Stimulated activated CD8-positive, alpha-beta memory T cell treated with anti-CD3 and anti-CD28 coated beads, Interleukin-7, amount 100 ng/mL, for 4 hours (primary cell): ENCODE measurements around the gene HERC6.
A peak's percentile ranks its signal among the peaks of the same experiment; 100 is the strongest.
"Not testable (repeated sequence)": the region's sequence is repeated elsewhere in the genome, so short reads cannot be mapped to it uniquely, and the experiment has no call there.

ENCODE experiments used
- DNase-seq, 2 donors: peaks; one replicate each; pipeline ENCODE4 v3.0.0-alpha.2; 2020; ENCODE audit warnings: low read depth in 2 of 2

HERC6 gene

GRCh38 chr4:88378691-88379559 is at the start of gene HERC6:
Gene HERC6 (plus strand): TSS chr4:88378852. CDS start chr4:88378922, 70 bp downstream.
- DNase-seq, result peak; percentile 60 to 75

GRCh38 chr4:88333741-88334405 is 44.8 kb upstream of the HERC6 start:
- no peak for DNase-seq

GRCh38 chr4:88335092-88335665 is 43.5 kb upstream of the HERC6 start:
- no peak for DNase-seq

- DNase-seq, result no peak
Observed at GRCh38 chr4:88341227-88342192, 37.1 kb upstream of the HERC6 start.

GRCh38 chr4:88346902-88347301 is 31.8 kb upstream of the HERC6 start:
- DNase-seq, result not testable (repeated sequence)

- not testable (repeated sequence) for DNase-seq
Observed at GRCh38 chr4:88348761-88349160, 29.9 kb upstream of the HERC6 start.

GRCh38 chr4:88350786-88351185 is 27.9 kb upstream of the HERC6 start:
- no peak for DNase-seq

GRCh38 chr4:88352062-88352740 is 26.5 kb upstream of the HERC6 start:
- DNase-seq, result no peak

- DNase-seq, result no peak
Observed at GRCh38 chr4:88353324-88353723, 25.3 kb upstream of the HERC6 start.

- no peak for DNase-seq
Observed at GRCh38 chr4:88356771-88357170, 21.9 kb upstream of the HERC6 start.

- DNase-seq, result no peak
Observed at GRCh38 chr4:88357262-88357661, 21.4 kb upstream of the HERC6 start.

GRCh38 chr4:88359558-88359957 is 19.1 kb upstream of the HERC6 start:
- no peak for DNase-seq

GRCh38 chr4:88360256-88360655 is 18.4 kb upstream of the HERC6 start:
- DNase-seq, result no peak

- no peak for DNase-seq
Observed at GRCh38 chr4:88360791-88361190, 17.9 kb upstream of the HERC6 start.

- DNase-seq, result not testable (repeated sequence)
Observed at GRCh38 chr4:88361217-88361773, 17.4 kb upstream of the HERC6 start.

GRCh38 chr4:88366460-88366859 is 12.2 kb upstream of the HERC6 start:
- DNase-seq, result no peak

GRCh38 chr4:88367826-88368225 is 10.8 kb upstream of the HERC6 start:
- no peak for DNase-seq

GRCh38 chr4:88369180-88369812 is 9.4 kb upstream of the HERC6 start:
- not testable (repeated sequence) for DNase-seq

GRCh38 chr4:88381123-88381522 is 2.5 kb downstream of the HERC6 start:
- no peak for DNase-seq

- DNase-seq, result peak; percentile 24 to 40
Observed at GRCh38 chr4:88382621-88383020, 4.0 kb downstream of the HERC6 start.
